Measurements from ENCODE around the gene SHLD2.
"Not testable (repeated sequence)": the region's sequence is repeated elsewhere in the genome, so short reads cannot be mapped to it uniquely, and the experiment has no call there.

DNA sequence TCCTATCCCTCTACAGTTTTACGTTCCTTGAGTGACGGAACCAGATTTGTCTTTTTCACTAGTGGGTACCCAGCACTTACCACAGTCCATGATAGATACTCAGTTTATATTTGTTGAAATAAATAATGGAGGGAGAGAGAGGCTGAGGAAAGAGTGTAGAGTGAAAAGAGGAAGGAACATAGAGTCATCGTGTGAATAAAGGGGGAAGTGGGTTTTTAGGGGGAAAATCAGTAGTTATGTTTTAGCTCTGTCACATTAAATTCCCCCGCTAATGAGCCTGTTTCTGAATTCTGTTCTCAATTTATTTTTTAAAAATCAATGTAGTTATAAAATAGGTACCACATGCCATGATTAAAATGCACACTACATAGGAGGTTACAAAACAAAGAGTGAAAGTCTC, 91.0 kb downstream of the SHLD2 start:
- TF ChIP-seq CTCF (conservative IDR thresholded peaks at IDR 0.05); EZH2 (IDR thresholded peaks at IDR 0.05; ENCODE audit: low read depth): not testable (repeated sequence)
